Neuron (in vitro differentiated cells): ENCODE measurements around the gene AK8.

Source experiments
- H2AFZ ChIP-seq: one replicate; pipeline ENCODE4 v1.6.1; 2013; ENCODE audit warnings: low read depth, mild to moderate bottlenecking, inconsistent platforms, low read length, moderate library complexity
- H3K27me3 ChIP-seq: one replicate; pipeline ENCODE4 v1.6.1; 2013; ENCODE audit warnings: low read length; ENCODE audit not compliant: insufficient read depth
- H3K36me3 ChIP-seq: one replicate; pipeline ENCODE4 v1.6.1; 2013; ENCODE audit warnings: low read length; ENCODE audit not compliant: insufficient read depth
- H3K4me1 ChIP-seq: one replicate; pipeline ENCODE4 v1.6.1; 2013; ENCODE audit warnings: low read length; ENCODE audit not compliant: insufficient read depth
- H3K4me3 ChIP-seq: 2 replicates; pipeline ENCODE4 v1.5.1; 2013; ENCODE audit warnings: mild to moderate bottlenecking, low read length, moderate library complexity
- H3K9me3 ChIP-seq: one replicate; pipeline ENCODE4 v1.6.1; 2013; ENCODE audit warnings: low read length

AK8 gene

DNA sequence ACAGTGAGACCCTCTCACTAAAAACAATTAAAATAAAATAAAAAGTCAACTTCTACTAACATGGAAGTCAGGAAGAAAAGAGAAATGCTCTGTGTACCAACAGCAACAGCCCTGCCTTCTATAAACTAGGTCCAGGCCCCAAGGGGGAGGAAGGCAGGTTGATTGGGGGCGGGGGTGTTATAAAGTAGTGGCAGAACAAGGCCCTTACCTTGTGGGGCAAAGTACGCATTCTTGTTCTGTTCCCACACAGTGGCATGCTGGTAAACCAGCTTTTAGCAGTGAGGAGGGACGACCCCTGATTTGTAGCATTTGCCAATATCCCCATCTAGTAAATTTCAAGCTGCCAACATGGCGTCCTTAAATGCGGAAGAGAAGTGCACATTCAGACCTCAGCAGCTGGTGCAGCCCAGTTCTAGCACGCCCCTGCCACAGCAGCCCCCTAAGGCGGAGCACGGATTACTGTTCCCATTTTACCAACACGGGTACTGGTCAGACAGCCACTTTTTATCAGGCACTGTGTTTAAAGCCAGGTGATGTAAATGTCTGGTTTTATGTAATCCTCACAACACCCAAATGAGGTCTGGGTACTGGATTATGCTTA, 138.3 kb downstream of the AK8 start:
- Histone ChIP-seq H3K9me3 (no peaks in the 10 kb centered on the region), H3K36me3 (no peaks in the 10 kb centered on the region), H3K27me3 (peaks cover 24% of the 10 kb centered on the region), H3K4me3 (no peak overlapping the region), H2AFZ (no peak overlapping the region), H3K4me1 (peaks cover 21% of the 10 kb centered on the region)

DNA sequence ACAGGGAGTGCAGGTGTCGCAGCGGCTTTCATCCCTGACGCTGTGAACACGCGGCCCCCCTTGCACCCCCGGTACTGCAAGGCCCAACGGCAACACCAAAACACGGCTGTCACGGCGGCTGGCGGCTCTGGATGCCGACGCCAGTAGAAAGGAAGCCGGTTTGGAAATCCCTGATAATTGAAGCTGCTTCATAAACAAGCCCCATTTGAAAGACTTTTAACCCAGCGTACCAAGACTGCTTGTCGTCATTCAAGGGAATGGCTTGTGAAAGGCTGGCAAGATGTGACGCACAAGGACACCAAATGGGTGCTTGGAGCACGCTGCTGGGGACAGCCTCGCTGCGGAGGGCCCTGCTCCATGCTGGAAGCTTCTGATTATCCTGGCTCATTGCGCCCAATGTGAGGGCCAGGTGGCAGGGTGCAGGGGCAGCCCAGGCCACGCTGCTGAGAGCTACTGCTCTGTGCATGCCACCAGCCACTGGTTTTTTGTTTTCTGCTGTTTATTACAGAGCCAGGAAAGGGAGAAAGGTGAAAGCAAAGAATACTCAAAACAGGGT, 144.7 kb downstream of the AK8 start:
- no peaks in the 10 kb centered on the region for H3K36me3 ChIP-seq
- peaks cover 7% of the 10 kb centered on the region for H3K4me1 ChIP-seq
- no peaks in the 10 kb centered on the region for H3K27me3 ChIP-seq
- H3K9me3 ChIP-seq, result no peaks in the 10 kb centered on the region
- H3K4me3 ChIP-seq, result no peak overlapping the region
- H2AFZ ChIP-seq, result no peak overlapping the region

GRCh38 chr9:132732326-132733259, 145.5 kb downstream of the AK8 start:
- no peak overlapping the region for H2AFZ ChIP-seq
- H3K4me1 ChIP-seq, result peaks cover 7% of the 10 kb centered on the region
- no peaks in the 10 kb centered on the region for H3K36me3 ChIP-seq
- H3K4me3 ChIP-seq, result no peak overlapping the region
- no peaks in the 10 kb centered on the region for H3K9me3 ChIP-seq
- H3K27me3 ChIP-seq, result no peaks in the 10 kb centered on the region

DNA sequence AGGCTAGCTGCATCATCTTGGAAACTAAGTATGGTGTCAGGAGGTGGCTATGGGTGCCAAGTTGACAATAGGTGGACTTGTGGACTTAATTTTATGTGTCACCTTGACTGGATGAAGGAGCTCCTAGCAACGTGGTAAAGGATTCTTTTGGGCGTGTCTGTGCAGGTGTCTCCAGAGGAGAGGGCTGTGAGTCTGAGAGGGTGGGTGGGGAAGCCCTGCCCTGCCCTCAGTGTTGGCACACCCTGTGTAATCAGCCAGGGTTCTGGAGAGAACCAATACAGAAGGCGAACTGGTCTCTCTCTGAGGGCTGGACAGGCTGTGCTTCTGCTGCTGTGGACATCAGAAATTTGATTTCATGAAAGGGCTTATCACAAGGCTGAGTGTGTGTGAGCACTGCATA, 146.9 kb downstream of the AK8 start:
- Histone ChIP-seq H3K27me3 (no peaks in the 10 kb centered on the region), H2AFZ (no peak overlapping the region), H3K36me3 (no peaks in the 10 kb centered on the region), H3K4me1 (peaks cover 7% of the 10 kb centered on the region), H3K9me3 (no peaks in the 10 kb centered on the region), H3K4me3 (no peak overlapping the region)

DNA sequence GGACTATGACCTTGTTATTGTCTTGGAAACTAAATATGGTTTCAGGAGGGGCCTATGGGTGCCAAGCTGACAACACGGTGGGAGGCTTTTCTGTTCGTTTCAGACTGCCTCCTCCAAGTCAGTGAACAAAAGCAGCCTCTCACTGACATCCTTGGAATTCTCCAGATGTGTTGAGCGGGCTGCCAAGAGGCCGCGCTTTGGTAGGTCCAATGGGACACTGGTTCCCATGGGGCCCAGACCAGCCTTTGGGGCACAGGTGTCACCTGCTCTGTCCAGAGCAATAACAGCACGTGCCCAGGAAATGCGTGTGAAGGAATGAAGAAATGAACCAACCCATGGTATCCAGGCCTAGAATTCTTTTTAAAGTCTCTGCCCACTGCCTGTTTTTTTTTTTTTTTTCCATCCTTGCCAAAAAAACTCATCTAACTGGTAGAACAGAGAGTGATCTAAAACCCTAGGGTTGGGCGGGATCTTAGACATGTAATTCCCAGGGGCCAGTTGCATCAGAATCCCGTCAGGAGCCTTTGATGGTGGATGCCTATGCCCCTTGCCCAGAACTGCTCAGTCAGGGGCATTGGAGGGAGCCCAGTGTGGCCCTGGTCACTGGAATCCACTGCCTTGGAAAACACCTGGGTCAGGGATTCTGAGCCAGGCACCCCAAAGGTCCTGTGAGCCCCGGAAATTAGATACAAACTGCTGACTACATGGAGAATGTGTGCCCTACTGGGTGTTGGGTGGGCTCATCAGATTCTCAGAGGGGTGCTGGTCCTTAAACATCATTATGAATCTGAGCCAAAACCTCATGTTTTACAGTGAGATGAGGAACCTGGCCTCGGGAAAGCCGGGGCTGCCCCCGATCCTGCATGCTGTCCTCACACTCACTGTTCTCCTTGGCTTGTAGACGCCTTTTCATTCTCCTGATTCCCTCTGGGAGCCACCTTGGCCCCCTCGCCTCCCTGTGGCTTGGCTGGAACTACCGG, 147.7 kb downstream of the AK8 start:
- H3K9me3 ChIP-seq, result no peaks in the 10 kb centered on the region
- H3K36me3 ChIP-seq, result no peaks in the 10 kb centered on the region
- H3K4me3 ChIP-seq, result no peak overlapping the region
- no peak overlapping the region for H2AFZ ChIP-seq
- no peaks in the 10 kb centered on the region for H3K27me3 ChIP-seq
- peaks cover 7% of the 10 kb centered on the region for H3K4me1 ChIP-seq

GRCh38 chr9:132729235-132729890, 148.7 kb downstream of the AK8 start:
- Histone ChIP-seq H3K36me3 (no peaks in the 10 kb centered on the region), H3K4me1 (peaks cover 7% of the 10 kb centered on the region), H2AFZ (no peak overlapping the region), H3K9me3 (no peaks in the 10 kb centered on the region), H3K4me3 (no peak overlapping the region), H3K27me3 (no peaks in the 10 kb centered on the region)

- H3K4me3 ChIP-seq, result no peak overlapping the region
- no peak overlapping the region for H2AFZ ChIP-seq
- H3K9me3 ChIP-seq, result no peaks in the 10 kb centered on the region
- H3K36me3 ChIP-seq, result no peaks in the 10 kb centered on the region
- H3K27me3 ChIP-seq, result no peaks in the 10 kb centered on the region
- H3K4me1 ChIP-seq, result peaks cover 7% of the 10 kb centered on the region
Measured at GRCh38 chr9:132728497-132728896, 149.6 kb downstream of the AK8 start.

- no peaks in the 10 kb centered on the region for H3K9me3 ChIP-seq
- H2AFZ ChIP-seq, result no peak overlapping the region
- no peak overlapping the region for H3K4me3 ChIP-seq
- no peaks in the 10 kb centered on the region for H3K27me3 ChIP-seq
- peaks cover 7% of the 10 kb centered on the region for H3K4me1 ChIP-seq
- H3K36me3 ChIP-seq, result no peaks in the 10 kb centered on the region
Measured at GRCh38 chr9:132728071-132728470, 150.0 kb downstream of the AK8 start.

DNA sequence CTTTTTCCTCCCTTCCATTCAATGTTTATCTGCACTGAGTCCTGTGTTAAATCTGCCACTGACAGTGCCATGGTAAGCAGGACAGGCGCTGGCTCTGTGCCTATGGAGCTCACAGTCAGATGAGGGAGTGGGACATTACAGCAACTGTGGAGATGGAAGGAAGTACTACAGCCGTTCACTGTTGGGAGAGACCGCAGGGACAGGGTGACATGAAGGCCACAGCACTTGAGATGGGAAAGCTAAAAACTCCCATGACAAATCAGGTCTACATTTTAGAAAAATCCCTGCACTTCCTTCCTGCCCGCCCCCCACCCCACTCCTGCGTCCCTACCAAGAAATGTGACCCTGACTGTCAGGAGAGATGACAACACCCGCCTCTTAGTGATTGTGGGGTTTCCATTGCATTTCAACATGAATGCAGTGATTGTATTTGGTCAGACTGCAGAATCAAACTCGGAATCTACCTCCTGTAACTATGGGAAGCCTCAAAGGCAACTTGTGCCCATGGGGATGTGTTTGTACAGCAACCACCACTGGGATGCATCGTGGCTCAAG, 151.4 kb downstream of the AK8 start:
- Histone ChIP-seq H3K27me3 (no peaks in the 10 kb centered on the region), H3K4me1 (no peaks in the 10 kb centered on the region), H2AFZ (no peak overlapping the region), H3K36me3 (no peaks in the 10 kb centered on the region), H3K9me3 (no peaks in the 10 kb centered on the region), H3K4me3 (no peak overlapping the region)

DNA sequence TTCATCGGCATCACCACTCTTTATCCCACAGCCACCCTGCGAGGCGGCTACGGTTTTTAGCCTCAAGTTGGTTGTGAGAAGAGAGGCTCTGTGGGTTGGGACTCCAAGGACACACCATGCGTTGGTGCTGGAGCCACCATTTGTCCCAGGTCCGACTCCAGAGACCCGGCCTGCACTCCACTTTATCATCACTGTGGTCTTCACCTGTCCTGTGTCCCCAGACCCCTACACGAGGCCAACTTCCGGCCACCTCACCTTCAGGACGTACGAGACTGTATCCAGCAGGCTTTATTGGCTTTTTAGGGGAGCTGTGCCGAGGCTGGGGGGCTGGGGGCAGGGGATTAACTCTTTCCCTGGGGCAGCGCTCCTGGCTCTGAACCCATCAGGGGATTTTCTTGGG, 152.8 kb downstream of the AK8 start:
- Histone ChIP-seq H2AFZ (no peak overlapping the region), H3K9me3 (no peaks in the 10 kb centered on the region), H3K27me3 (no peaks in the 10 kb centered on the region), H3K4me3 (no peak overlapping the region), H3K4me1 (no peaks in the 10 kb centered on the region), H3K36me3 (no peaks in the 10 kb centered on the region)

DNA sequence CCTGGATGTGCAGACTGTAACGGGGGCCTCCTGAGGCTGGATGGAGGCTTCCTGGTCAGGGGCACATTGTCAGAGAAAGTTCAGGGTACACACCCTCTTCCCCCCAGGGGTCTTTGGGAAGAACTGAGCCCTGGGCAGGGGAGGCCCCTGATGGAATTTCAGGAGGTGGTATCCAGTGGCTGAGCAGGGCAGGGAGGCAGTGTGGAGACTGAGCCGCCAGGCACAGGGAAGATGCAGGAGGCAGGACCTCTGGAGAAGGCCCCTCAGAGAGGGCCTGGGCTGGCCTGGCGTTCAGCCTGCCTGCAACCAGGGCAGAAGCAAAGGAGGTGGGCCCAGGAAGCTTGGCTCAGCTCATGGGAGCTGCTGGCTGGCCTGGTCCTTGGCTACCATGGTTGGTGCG, 154.3 kb downstream of the AK8 start:
- no peak overlapping the region for H2AFZ ChIP-seq
- no peaks in the 10 kb centered on the region for H3K36me3 ChIP-seq
- H3K4me3 ChIP-seq, result no peak overlapping the region
- H3K4me1 ChIP-seq, result no peaks in the 10 kb centered on the region
- H3K27me3 ChIP-seq, result no peaks in the 10 kb centered on the region
- H3K9me3 ChIP-seq, result no peaks in the 10 kb centered on the region

GRCh38 chr9:132722564-132723065, 155.5 kb downstream of the AK8 start:
- H3K4me1 ChIP-seq, result no peaks in the 10 kb centered on the region
- no peaks in the 10 kb centered on the region for H3K27me3 ChIP-seq
- no peaks in the 10 kb centered on the region for H3K36me3 ChIP-seq
- H3K4me3 ChIP-seq, result no peak overlapping the region
- H3K9me3 ChIP-seq, result no peaks in the 10 kb centered on the region
- H2AFZ ChIP-seq, result no peak overlapping the region
